Measurements from ENCODE around the gene PCBD1.

DNA sequence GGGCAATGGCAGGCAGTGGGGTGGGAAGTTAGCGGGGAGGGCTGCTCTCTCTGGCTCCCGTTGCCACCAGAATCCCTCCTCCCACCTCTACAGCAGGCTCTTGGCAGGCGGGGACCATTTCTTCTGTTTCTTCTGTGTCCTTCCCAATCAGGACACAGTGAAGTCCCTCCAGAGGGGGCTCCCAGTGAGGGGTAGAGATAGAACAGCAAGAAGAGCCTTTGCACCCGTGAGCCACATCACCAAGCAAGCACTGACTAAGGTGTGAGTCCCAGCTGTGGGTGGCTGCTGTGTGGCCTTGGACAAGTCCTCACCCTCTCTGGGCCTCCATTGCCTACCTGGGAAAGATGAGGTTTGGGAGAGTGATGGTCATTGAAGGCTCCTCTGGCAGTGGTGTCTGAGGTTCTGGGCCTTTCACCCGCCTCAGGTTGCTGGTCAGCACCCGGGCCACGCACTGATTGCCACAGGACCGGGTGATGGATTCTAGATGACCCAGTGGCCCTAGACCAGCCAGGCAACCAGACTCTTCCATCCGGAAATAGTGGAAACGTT is 26.0 kb upstream of the PCBD1 start:
- TF ChIP-seq, protein P1, sequence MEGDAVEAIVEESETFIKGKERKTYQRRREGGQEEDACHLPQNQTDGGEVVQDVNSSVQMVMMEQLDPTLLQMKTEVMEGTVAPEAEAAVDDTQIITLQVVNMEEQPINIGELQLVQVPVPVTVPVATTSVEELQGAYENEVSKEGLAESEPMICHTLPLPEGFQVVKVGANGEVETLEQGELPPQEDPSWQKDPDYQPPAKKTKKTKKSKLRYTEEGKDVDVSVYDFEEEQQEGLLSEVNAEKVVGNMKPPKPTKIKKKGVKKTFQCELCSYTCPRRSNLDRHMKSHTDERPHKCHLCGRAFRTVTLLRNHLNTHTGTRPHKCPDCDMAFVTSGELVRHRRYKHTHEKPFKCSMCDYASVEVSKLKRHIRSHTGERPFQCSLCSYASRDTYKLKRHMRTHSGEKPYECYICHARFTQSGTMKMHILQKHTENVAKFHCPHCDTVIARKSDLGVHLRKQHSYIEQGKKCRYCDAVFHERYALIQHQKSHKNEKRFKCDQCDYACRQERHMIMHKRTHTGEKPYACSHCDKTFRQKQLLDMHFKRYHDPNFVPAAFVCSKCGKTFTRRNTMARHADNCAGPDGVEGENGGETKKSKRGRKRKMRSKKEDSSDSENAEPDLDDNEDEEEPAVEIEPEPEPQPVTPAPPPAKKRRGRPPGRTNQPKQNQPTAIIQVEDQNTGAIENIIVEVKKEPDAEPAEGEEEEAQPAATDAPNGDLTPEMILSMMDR (conservative IDR thresholded peaks at IDR 0.05; ENCODE audit: low read depth in 2 of 2) = no peak
- TF ChIP-seq, protein P2, sequence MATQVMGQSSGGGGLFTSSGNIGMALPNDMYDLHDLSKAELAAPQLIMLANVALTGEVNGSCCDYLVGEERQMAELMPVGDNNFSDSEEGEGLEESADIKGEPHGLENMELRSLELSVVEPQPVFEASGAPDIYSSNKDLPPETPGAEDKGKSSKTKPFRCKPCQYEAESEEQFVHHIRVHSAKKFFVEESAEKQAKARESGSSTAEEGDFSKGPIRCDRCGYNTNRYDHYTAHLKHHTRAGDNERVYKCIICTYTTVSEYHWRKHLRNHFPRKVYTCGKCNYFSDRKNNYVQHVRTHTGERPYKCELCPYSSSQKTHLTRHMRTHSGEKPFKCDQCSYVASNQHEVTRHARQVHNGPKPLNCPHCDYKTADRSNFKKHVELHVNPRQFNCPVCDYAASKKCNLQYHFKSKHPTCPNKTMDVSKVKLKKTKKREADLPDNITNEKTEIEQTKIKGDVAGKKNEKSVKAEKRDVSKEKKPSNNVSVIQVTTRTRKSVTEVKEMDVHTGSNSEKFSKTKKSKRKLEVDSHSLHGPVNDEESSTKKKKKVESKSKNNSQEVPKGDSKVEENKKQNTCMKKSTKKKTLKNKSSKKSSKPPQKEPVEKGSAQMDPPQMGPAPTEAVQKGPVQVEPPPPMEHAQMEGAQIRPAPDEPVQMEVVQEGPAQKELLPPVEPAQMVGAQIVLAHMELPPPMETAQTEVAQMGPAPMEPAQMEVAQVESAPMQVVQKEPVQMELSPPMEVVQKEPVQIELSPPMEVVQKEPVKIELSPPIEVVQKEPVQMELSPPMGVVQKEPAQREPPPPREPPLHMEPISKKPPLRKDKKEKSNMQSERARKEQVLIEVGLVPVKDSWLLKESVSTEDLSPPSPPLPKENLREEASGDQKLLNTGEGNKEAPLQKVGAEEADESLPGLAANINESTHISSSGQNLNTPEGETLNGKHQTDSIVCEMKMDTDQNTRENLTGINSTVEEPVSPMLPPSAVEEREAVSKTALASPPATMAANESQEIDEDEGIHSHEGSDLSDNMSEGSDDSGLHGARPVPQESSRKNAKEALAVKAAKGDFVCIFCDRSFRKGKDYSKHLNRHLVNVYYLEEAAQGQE (IDR thresholded peaks at IDR 0.05; ENCODE audit: unreplicated experiment) = no peak
- TF ChIP-seq, protein P3, sequence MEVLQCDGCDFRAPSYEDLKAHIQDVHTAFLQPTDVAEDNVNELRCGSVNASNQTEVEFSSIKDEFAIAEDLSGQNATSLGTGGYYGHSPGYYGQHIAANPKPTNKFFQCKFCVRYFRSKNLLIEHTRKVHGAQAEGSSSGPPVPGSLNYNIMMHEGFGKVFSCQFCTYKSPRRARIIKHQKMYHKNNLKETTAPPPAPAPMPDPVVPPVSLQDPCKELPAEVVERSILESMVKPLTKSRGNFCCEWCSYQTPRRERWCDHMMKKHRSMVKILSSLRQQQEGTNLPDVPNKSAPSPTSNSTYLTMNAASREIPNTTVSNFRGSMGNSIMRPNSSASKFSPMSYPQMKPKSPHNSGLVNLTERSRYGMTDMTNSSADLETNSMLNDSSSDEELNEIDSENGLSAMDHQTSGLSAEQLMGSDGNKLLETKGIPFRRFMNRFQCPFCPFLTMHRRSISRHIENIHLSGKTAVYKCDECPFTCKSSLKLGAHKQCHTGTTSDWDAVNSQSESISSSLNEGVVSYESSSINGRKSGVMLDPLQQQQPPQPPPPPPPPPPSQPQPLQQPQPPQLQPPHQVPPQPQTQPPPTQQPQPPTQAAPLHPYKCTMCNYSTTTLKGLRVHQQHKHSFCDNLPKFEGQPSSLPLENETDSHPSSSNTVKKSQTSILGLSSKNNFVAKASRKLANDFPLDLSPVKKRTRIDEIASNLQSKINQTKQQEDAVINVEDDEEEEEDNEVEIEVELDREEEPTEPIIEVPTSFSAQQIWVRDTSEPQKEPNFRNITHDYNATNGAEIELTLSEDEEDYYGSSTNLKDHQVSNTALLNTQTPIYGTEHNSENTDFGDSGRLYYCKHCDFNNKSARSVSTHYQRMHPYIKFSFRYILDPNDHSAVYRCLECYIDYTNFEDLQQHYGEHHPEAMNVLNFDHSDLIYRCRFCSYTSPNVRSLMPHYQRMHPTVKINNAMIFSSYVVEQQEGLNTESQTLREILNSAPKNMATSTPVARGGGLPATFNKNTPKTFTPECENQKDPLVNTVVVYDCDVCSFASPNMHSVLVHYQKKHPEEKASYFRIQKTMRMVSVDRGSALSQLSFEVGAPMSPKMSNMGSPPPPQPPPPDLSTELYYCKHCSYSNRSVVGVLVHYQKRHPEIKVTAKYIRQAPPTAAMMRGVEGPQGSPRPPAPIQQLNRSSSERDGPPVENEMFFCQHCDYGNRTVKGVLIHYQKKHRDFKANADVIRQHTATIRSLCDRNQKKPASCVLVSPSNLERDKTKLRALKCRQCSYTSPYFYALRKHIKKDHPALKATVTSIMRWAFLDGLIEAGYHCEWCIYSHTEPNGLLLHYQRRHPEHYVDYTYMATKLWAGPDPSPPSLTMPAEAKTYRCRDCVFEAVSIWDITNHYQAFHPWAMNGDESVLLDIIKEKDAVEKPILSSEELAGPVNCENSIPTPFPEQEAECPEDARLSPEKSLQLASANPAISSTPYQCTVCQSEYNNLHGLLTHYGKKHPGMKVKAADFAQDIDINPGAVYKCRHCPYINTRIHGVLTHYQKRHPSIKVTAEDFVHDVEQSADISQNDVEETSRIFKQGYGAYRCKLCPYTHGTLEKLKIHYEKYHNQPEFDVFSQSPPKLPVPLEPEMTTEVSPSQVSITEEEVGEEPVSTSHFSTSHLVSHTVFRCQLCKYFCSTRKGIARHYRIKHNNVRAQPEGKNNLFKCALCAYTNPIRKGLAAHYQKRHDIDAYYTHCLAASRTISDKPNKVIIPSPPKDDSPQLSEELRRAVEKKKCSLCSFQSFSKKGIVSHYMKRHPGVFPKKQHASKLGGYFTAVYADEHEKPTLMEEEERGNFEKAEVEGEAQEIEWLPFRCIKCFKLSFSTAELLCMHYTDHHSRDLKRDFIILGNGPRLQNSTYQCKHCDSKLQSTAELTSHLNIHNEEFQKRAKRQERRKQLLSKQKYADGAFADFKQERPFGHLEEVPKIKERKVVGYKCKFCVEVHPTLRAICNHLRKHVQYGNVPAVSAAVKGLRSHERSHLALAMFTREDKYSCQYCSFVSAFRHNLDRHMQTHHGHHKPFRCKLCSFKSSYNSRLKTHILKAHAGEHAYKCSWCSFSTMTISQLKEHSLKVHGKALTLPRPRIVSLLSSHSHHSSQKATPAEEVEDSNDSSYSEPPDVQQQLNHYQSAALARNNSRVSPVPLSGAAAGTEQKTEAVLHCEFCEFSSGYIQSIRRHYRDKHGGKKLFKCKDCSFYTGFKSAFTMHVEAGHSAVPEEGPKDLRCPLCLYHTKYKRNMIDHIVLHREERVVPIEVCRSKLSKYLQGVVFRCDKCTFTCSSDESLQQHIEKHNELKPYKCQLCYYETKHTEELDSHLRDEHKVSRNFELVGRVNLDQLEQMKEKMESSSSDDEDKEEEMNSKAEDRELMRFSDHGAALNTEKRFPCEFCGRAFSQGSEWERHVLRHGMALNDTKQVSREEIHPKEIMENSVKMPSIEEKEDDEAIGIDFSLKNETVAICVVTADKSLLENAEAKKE (CRISPR knock-in tag; IDR thresholded peaks at IDR 0.05) = no peak
- no peak for TF ChIP-seq EZH2phosphoT487 (IDR thresholded peaks at IDR 0.05; ENCODE audit: unreplicated experiment)
- TF ChIP-seq EZH2 (IDR thresholded peaks at IDR 0.05; ENCODE audit: low read depth, unreplicated experiment) = no peak
- TF ChIP-seq POLR2AphosphoS5 (IDR thresholded peaks at IDR 0.05; ENCODE audit: low read depth) = no peak

Data from GM23338 (cell line).